Astrocyte of the cerebellum (primary cell): ENCODE results near the gene TBKBP1.
A peak's percentile ranks its signal among the peaks of the same experiment; 100 is the strongest.

Source experiments
- DNase-seq: peaks from one replicate; pipeline ENCODE4 v3.0.0-alpha.2; 2011; ENCODE audit warnings: low read depth
- H3K4me3 ChIP-seq: 2 replicates; pipeline ENCODE4 v1.5.1; 2011; ENCODE audit warnings: mild to moderate bottlenecking, low read depth, low read length, moderate library complexity
- in situ Hi-C: cut with HindIII; loops from 2 replicates; pipeline ENCODE4 v1.10.0; 2017; ENCODE audit warnings: low sequenced_read_pairs
- TF ChIP-seq, protein P1 (sequence below): IDR thresholded peaks from 2 replicates; pipeline ENCODE4 v1.5.1; 2012; ENCODE audit warnings: low read length, low read depth, moderate library complexity, mild to moderate bottlenecking; ENCODE audit errors: missing control alignments

TBKBP1 gene

DNA sequence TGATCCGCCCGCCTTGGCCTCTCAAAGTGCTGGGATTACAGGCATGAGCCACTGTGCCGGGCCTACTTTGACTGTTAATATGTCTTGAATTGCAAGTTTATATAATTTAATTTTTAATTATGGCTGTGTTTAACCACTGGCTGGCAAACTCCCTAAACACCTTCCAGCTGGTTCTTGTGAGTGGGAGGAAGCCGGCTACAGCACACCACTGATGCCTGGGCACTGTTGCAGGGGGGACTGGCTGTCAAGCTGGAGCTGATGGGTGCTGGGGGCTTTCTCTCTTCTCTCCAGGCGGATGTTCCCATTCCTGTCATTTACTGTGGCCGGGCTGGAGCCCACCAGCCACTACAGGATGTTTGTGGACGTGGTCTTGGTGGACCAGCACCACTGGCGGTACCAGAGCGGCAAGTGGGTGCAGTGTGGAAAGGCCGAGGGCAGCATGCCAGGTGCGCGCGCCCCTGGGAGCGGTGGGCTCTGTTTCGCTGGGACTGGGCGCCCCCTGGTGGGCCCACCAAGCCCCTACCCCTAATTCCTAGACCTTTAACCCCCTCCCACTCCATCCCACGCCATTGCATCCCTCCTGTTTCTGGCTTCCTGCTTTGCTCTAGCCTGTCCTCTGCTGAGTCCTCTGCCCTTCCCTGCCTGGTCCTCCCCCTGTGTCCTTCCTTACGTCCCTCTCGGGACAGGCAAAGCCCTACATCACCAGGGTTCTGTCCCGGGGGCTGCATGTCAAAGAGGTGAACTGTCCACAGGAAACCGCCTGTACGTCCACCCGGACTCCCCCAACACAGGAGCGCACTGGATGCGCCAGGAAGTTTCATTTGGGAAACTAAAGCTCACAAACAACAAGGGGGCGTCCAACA, 48.6 kb downstream of the TBKBP1 start:
- DNase-seq: no peak
- in situ Hi-C loops: no loop called here
- TF ChIP-seq, protein P1, sequence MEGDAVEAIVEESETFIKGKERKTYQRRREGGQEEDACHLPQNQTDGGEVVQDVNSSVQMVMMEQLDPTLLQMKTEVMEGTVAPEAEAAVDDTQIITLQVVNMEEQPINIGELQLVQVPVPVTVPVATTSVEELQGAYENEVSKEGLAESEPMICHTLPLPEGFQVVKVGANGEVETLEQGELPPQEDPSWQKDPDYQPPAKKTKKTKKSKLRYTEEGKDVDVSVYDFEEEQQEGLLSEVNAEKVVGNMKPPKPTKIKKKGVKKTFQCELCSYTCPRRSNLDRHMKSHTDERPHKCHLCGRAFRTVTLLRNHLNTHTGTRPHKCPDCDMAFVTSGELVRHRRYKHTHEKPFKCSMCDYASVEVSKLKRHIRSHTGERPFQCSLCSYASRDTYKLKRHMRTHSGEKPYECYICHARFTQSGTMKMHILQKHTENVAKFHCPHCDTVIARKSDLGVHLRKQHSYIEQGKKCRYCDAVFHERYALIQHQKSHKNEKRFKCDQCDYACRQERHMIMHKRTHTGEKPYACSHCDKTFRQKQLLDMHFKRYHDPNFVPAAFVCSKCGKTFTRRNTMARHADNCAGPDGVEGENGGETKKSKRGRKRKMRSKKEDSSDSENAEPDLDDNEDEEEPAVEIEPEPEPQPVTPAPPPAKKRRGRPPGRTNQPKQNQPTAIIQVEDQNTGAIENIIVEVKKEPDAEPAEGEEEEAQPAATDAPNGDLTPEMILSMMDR: peak; percentile 47
- no peak overlapping the region for H3K4me3 ChIP-seq

DNA sequence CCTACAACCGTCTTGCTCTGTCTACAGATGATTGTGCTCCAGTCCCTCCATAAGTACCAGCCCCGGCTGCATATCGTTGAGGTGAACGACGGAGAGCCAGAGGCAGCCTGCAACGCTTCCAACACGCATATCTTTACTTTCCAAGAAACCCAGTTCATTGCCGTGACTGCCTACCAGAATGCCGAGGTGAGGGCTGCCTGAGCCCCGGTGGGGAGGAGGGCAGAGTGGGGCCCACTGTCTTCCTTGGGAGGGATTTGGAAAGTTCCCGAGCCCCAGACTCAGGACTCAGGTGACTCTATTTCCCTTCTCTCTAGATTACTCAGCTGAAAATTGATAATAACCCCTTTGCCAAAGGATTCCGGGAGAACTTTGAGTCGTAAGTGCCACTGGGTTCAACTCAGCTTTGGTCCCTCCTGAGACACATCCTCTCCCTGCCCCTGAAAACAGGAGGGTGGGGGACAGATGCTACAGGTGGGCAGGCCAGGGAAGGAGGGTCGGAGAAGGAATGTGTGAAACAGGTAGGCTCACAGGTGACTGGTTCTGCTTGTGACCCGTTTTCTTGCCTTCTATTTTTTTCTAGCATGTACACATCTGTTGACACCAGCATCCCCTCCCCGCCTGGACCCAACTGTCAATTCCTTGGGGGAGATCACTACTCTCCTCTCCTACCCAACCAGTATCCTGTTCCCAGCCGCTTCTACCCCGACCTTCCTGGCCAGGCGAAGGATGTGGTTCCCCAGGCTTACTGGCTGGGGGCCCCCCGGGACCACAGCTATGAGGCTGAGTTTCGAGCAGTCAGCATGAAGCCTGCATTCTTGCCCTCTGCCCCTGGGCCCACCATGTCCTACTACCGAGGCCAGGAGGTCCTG, 50.4 kb downstream of the TBKBP1 start:
- in situ Hi-C loops: no loop called here
- no peak for DNase-seq
- TF ChIP-seq, protein P1: no peak
- no peak overlapping the region for H3K4me3 ChIP-seq

DNA sequence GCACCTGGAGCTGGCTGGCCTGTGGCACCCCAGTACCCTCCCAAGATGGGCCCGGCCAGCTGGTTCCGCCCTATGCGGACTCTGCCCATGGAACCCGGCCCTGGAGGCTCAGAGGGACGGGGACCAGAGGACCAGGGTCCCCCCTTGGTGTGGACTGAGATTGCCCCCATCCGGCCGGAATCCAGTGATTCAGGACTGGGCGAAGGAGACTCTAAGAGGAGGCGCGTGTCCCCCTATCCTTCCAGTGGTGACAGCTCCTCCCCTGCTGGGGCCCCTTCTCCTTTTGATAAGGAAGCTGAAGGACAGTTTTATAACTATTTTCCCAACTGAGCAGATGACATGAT, 51.0 kb downstream of the TBKBP1 start:
- H3K4me3 ChIP-seq: no peak overlapping the region
- DNase-seq: no peak
- in situ Hi-C loops: no loop called here
- TF ChIP-seq, protein P1: no peak

DNA sequence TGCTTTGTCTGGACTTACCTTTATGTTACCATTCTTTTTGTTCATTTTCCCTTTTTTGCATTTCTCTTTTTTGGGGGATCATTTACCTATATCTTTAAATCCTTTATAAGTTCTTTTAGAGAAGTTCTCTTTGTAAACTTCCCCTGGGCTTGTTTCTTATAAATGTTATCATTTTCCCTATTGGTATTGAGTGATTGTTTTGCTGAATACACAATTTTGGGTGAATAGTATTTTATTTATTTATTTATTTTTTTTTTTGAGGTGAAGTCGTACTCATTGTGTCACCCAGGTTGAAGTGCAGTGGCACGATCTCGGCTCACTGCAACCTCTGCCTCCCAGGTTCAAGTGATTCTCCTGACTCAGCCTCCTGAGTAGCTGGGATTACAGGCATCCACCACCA, 57.5 kb downstream of the TBKBP1 start:
- in situ Hi-C loops: no loop called here

DNA sequence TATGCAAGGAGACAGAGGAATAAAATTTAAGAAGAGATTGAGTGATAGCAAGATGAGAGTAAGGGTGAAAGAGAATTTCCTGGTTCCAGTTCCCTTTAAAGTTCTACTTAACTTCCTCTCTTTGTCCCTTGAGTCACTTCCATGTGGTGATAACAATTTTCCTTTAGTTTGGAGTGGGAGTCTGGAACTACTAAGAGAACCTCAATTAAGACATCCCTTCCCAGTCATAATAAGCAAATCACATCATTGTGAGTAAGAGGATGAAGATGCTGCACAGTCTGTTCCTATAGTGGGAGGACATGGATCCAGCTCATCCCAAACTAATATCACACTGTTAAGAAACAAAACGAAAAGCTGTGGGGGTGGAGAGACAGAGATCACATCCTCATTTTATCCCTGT, 63.4 kb downstream of the TBKBP1 start:
- in situ Hi-C loops: no loop called here
- no peak overlapping the region for H3K4me3 ChIP-seq
- no peak for DNase-seq
- TF ChIP-seq, protein P1: no peak

More for the DNA sequence above, 57.5 kb downstream of the TBKBP1 start:
- no peak for DNase-seq
- TF ChIP-seq, protein P1: no peak
- H3K4me3 ChIP-seq: no peak overlapping the region

DNA sequence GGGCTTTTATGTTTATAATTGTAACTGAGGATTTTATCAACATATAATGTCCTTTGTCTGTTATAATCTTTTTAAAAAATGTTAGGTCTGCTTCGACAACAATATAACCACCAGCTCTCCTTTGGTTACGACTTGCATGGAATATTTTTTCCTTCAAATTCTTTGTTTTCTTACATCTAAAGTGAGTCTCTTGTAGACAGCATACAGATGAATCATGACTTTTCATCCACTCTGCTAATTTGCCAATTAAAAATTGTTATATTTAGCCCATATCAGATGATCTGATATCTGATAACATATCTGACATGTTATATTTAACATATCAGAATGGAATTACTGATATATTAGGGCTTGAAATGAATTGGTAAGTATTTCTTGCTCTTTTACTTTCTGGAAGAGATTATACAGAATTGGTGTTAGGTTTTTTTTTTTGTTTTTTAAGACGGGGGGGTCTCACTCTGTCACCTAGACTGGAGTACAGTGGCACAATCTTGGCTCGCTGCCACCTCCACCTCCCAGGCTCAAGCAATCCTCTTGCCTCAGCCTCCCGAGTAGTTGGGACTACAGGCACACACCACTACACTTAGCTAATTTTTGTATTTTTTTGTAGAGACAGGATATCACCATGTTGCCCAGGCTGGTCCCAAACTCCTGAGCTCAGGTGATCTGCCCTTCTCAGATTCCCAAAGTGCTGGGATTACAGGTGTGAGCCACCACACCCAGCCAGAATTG, 66.6 kb downstream of the TBKBP1 start:
- in situ Hi-C loops: no loop called here
- DNase-seq: no peak
- H3K4me3 ChIP-seq: no peak overlapping the region
- TF ChIP-seq, protein P1: no peak
